Caco-2 (cell line): ENCODE measurements around the gene APLF. TPM values are rescaled to one million over a fixed set of nuclear protein-coding genes. Genes with fewer than 3 reads are reported as not detected.
"Not testable (repeated sequence)": the region's sequence is repeated elsewhere in the genome, so short reads cannot be mapped to it uniquely, and the experiment has no call there.

Experiments used
- BruUV-seq: library from RNA; stranded (reverse); fragments of 400-500 nt; replicated peaks from 2 replicates; lab custom pipeline; 2021; lab: Mats Ljungman, UMichigan
- CTCF ChIA-PET: fragments of 300-600 bp; sonication (Branson Sonifier 250); formaldehyde crosslinking; loops from one replicate; lab custom pipeline; 2022; ENCODE audit warnings: antibody characterized with exemption; lab: Charles Lee
- POLR2A ChIA-PET: fragments of 300-600 bp; sonication (Branson Sonifier 250); formaldehyde crosslinking; loops from one replicate; lab custom pipeline; 2022; ENCODE audit warnings: antibody characterized with exemption; lab: Charles Lee
- DNase-seq, 2 experiments: peaks; one replicate each; pipeline versions ENCODE4 v3.0.0 to v3.0.0-alpha.2; 2020 to 2022
- H3K27me3 ChIP-seq: replicated peaks from 2 replicates; pipeline ENCODE4 v1.6.0; 2011; ENCODE audit warnings: low read length; ENCODE audit not compliant: control insufficient read depth, insufficient read depth
- H3K36me3 ChIP-seq: 2 replicates; pipeline ENCODE4 v1.5.1; 2011; ENCODE audit warnings: low read length; ENCODE audit not compliant: control insufficient read depth, insufficient read depth
- H3K4me1 ChIP-seq: fragments of 250-450 bp; sonication (Bioruptor Pico); 2 replicates; pipeline ENCODE4 v1.5.1; 2020; ENCODE audit warnings: mild to moderate bottlenecking
- H3K4me3 ChIP-seq: 2 replicates; pipeline ENCODE4 v1.5.1; 2011; ENCODE audit warnings: low read depth, mild to moderate bottlenecking, control low read depth, low read length
- H3K9me3 ChIP-seq: fragments of 250-450 bp; sonication (Bioruptor Pico); 2 replicates; pipeline ENCODE4 v1.5.1; 2020; ENCODE audit warnings: mild to moderate bottlenecking, moderate library complexity
- H3K27ac Mint-ChIP-seq: one replicate; pipeline ENCODE4 v1.8.0; 2022; ENCODE audit warnings: mixed read lengths; ENCODE audit not compliant: unreplicated experiment
- H3K27me3 Mint-ChIP-seq: one replicate; pipeline ENCODE4 v1.8.0; 2022; ENCODE audit warnings: mixed read lengths; ENCODE audit not compliant: insufficient read depth, unreplicated experiment
- H3K36me3 Mint-ChIP-seq: one replicate; pipeline ENCODE4 v1.8.0; 2022; ENCODE audit warnings: mild to moderate bottlenecking, mixed read lengths; ENCODE audit not compliant: insufficient read depth, unreplicated experiment
- H3K4me1 Mint-ChIP-seq: one replicate; pipeline ENCODE4 v1.8.0; 2022; ENCODE audit warnings: low read depth, mixed read lengths; ENCODE audit not compliant: unreplicated experiment
- H3K4me3 Mint-ChIP-seq: one replicate; pipeline ENCODE4 v1.8.0; 2022; ENCODE audit warnings: mild to moderate bottlenecking, moderate library complexity, mixed read lengths; ENCODE audit not compliant: unreplicated experiment
- H3K9me3 Mint-ChIP-seq: one replicate; pipeline ENCODE4 v1.8.0; 2022; ENCODE audit warnings: mixed read lengths; ENCODE audit not compliant: unreplicated experiment
- CTCF ChIP-seq, 2 experiments: fragments of 200-600 bp in 1 of 2; IDR thresholded peaks; 1 replicate in 1 of 2; 2 replicates in 1 of 2; pipeline versions ENCODE4 v1.5.1 to v1.8.0; 2011 to 2022; ENCODE audit warnings: antibody characterized with exemption in 1 of 2, control low read depth in 1 of 2, inconsistent platforms in 1 of 2, low read depth in 1 of 2, low read length in 1 of 2, mild to moderate bottlenecking in 1 of 2, moderate library complexity in 1 of 2; ENCODE audit not compliant: insufficient read depth in 1 of 2, severe bottlenecking in 1 of 2, unreplicated experiment in 1 of 2
- intact Hi-C: fragments of 100-400 bp; cut with micrococcal nuclease; formaldehyde crosslinking; loops from one replicate; pipeline ENCODE4 v1.10.0; 2022; ENCODE audit not compliant: unreplicated experiment
- total RNA-seq: library from RNA; stranded (reverse); gene quantifications from 2 replicates; pipeline ENCODE4 v1.2.3, GENCODE V29; 2022

Gene APLF
- total RNA-seq, 1 experiment from 2014 or later, result 3.9 TPM

GRCh38 chr2:68591225-68591624, 123.8 kb downstream of the APLF start:
- Histone ChIP-seq H3K36me3 (no peaks in the 10 kb centered on the region), H3K9me3 (no peaks in the 10 kb centered on the region), H3K4me1 (peaks cover 9% of the 10 kb centered on the region), H3K4me3 (no peak overlapping the region), H3K27me3 (no peaks in the 10 kb centered on the region)
- no peak for TF ChIP-seq CTCF (IDR thresholded peaks at IDR 0.05; ENCODE audit: insufficient read depth in 1 of 2, low read depth in 1 of 2, low read length in 1 of 2, severe bottlenecking in 1 of 2, unreplicated experiment in 1 of 2)
- Mint-ChIP-seq H3K4me1 (peaks cover 7% of the 10 kb centered on the region), H3K27me3 (no peaks in the 10 kb centered on the region), H3K36me3 (no peaks in the 10 kb centered on the region), H3K9me3 (no peaks in the 10 kb centered on the region), H3K4me3 (no peak overlapping the region), H3K27ac (no peak overlapping the region)
- POLR2A ChIA-PET, result no interaction called here
- intact Hi-C loops, result no loop called here
- CTCF ChIA-PET, result no interaction called here
- BruUV-seq, result no TSS peak
- DNase-seq, result no peak

- Mint-ChIP-seq H3K4me3 (no peak overlapping the region), H3K36me3 (no peaks in the 10 kb centered on the region), H3K9me3 (no peaks in the 10 kb centered on the region), H3K4me1 (peaks cover 7% of the 10 kb centered on the region), H3K27me3 (no peaks in the 10 kb centered on the region), H3K27ac (no peak overlapping the region)
- DNase-seq, result no peak
- Histone ChIP-seq H3K4me3 (no peak overlapping the region), H3K27me3 (no peaks in the 10 kb centered on the region), H3K36me3 (no peaks in the 10 kb centered on the region), H3K9me3 (no peaks in the 10 kb centered on the region), H3K4me1 (peaks cover 9% of the 10 kb centered on the region)
- ChIA-PET POLR2A (no interaction called here), CTCF (interaction anchor here (0.9 to 2.0 kb wide), 2 partner anchors 106 to 130 kb away, joined by 3 to 18 read pairs; no protein-coding TSS in a partner anchor)
- intact Hi-C loops, result no loop called here
- no peak for TF ChIP-seq CTCF (IDR thresholded peaks at IDR 0.05; ENCODE audit: insufficient read depth in 1 of 2, low read depth in 1 of 2, low read length in 1 of 2, severe bottlenecking in 1 of 2, unreplicated experiment in 1 of 2)
- BruUV-seq, result no TSS peak
Measured at GRCh38 chr2:68594041-68594440, 126.7 kb downstream of the APLF start.

- peak overlapping the region; percentile 6 for H3K4me3 Mint-ChIP-seq
- POLR2A ChIA-PET, result no interaction called here
- no peak overlapping the region for H3K27ac Mint-ChIP-seq
- intact Hi-C loops, result loop anchor here (1.0 to 5.0 kb wide), 3 partner anchors 52 to 132 kb away; no protein-coding TSS in a partner anchor
- Histone ChIP-seq H3K9me3 (no peaks in the 10 kb centered on the region), H3K27me3 (no peaks in the 10 kb centered on the region), H3K4me3 (no peak overlapping the region), H3K36me3 (no peaks in the 10 kb centered on the region), H3K4me1 (peaks cover 9% of the 10 kb centered on the region)
- CTCF ChIA-PET, result interaction anchor here (0.7 to 2.0 kb wide), 18 partner anchors 10 to 146 kb away, joined by 3 to 18 read pairs (median 4); partner anchors contain the start of genes APLF, FBXO48 and PROKR1
- peaks cover 7% of the 10 kb centered on the region for H3K4me1 Mint-ChIP-seq
- no peaks in the 10 kb centered on the region for H3K9me3 Mint-ChIP-seq
- peak; percentile 37 to 61 for DNase-seq
- H3K27me3 Mint-ChIP-seq, result no peaks in the 10 kb centered on the region
- peak; percentile 71 to 72 for TF ChIP-seq CTCF (IDR thresholded peaks at IDR 0.05; ENCODE audit: insufficient read depth in 1 of 2, low read depth in 1 of 2, low read length in 1 of 2, severe bottlenecking in 1 of 2, unreplicated experiment in 1 of 2)
- no TSS peak for BruUV-seq
- H3K36me3 Mint-ChIP-seq, result no peaks in the 10 kb centered on the region
Measured at GRCh38 chr2:68594674-68595492, 127.5 kb downstream of the APLF start.

DNA sequence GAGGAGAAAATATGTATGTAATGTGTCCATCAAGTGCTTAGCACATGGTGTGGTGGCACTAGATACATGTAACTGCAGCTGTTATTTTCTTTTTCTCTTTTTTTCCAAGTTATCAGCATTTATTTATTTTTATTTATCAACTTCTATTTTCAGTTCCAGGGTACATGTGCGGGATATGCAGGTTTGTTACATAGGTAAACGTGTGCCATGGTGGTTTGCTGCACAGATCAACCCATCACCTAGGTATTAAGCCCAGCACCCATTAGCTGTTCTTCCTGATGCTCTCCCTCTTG, 128.1 kb downstream of the APLF start:
- H3K4me1 ChIP-seq, BruUV-seq, H3K4me3 ChIP-seq, H3K9me3 Mint-ChIP-seq, H3K27me3 Mint-ChIP-seq, POLR2A ChIA-PET, H3K27me3 ChIP-seq, H3K36me3 ChIP-seq, DNase-seq, H3K36me3 Mint-ChIP-seq, H3K27ac Mint-ChIP-seq, H3K9me3 ChIP-seq, H3K4me1 Mint-ChIP-seq: not testable (repeated sequence)
- peak overlapping the region; percentile 6 for H3K4me3 Mint-ChIP-seq
- CTCF ChIA-PET, result interaction anchor here (0.7 to 2.0 kb wide), 18 partner anchors 11 to 145 kb away, joined by 3 to 18 read pairs (median 4); partner anchors contain the start of genes APLF, FBXO48 and PROKR1
- intact Hi-C loops, result loop anchor here (1.0 to 5.0 kb wide), 3 partner anchors 52 to 132 kb away; no protein-coding TSS in a partner anchor

DNA sequence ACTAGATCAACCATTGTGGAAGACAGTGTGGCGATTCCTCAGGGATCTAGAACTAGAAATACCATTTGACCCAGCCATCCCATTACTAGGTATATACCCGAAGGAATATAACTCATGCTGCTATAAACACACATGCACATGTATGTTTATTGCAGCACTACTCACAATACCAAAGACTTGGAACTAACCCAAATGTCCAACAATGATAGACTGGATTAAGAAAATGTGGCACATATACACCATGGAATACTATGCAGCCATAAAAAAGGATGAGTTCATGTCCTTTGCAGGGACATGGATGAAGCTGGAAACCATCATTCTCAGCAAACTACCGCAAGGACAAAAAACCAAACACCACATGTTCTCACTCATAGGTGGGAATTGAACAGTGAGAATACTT, 133.1 kb downstream of the APLF start:
- intact Hi-C loops, H3K9me3 Mint-ChIP-seq, CTCF ChIA-PET, H3K27ac Mint-ChIP-seq, H3K36me3 Mint-ChIP-seq, H3K4me3 ChIP-seq, H3K4me3 Mint-ChIP-seq, H3K27me3 Mint-ChIP-seq, H3K4me1 Mint-ChIP-seq, DNase-seq, H3K36me3 ChIP-seq, H3K4me1 ChIP-seq, H3K27me3 ChIP-seq, BruUV-seq, POLR2A ChIA-PET: not testable (repeated sequence)
- H3K9me3 ChIP-seq, result peaks cover 13% of the 10 kb centered on the region; the same call in 1 of the 2 replicates
